HG03342 (cell line): ENCODE results near the gene BCAT1.
"Not testable (repeated sequence)": the region's sequence is repeated elsewhere in the genome, so short reads cannot be mapped to it uniquely, and the experiment has no call there.

Experiments
- ATAC-seq: cut with Tn5 transposase; IDR thresholded peaks from one replicate; pipeline ENCODE4 v1.9.1; 2021; ENCODE audit warnings: mild to moderate bottlenecking, moderate library complexity; ENCODE audit not compliant: unreplicated experiment

BCAT1 gene

DNA sequence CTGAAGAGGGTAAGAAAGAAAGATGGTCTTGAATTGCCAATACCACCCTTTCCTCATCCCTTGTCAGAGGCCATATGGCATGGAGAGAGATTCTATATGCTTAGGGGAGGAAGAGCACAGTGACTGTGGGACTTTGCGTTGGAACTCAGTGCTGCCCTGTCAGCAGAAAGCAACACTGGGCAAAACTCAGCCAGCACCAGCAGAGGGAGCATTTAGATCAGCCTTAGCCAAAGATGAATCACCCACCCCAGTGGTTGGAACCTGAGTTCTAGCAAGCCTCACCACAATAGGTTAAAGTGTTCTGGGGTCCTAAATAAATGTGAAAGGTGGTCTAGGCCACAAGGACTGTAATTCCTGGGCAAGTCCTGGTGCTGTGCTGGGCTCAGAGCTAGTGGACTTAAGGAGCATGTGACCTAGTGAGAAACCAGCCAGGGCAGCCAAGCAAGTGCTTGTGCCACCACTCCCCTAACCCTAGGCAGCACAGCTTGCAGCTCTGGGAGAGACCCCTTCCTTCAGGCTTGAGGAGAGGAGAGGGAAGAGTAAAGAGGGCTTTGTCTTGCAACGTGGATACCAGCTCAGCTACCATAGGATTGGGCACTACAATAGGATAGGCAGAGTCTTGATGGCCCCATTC lies 11.4 kb upstream of the BCAT1 start:
- peak; percentile 85 for ATAC-seq

DNA sequence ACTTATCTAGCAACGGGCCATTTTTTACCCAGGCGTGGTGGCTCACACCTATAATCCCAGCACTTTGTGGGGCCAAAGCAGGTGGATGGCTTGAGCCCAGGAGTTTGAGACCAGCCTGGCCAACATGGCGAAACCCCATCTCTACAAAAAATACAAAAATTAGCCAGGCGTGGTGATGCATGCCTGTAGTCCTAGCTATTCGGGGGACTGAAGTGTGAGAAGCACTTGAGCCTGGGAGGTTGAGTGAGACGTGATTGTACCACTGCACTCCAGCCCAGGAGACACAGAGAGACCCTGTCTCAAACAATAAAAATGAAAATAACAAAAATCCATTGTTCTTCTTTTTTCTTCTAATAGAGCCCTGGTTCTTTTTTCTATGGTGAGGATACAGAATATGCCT lies 7.5 kb upstream of the BCAT1 start:
- ATAC-seq: not testable (repeated sequence)

DNA sequence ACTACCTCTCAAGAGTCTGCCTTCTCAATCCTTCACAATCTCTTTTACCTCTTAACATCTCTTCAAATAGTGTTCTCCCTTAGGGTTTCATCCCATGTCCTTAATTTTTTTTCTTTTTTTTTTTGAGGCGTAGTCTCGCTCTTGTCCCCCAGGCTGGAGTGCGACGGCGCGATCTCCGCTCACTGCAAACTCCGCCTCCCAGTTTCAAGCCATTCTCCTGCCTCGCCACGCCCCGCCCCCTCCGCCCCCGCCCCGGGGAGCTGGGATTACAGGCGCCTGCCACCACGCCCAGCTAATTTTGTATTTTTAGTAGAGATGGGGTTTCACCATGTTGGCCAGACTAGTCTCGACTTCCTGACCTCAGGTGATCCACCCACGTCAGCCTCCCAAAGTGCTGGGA lies 7.0 kb upstream of the BCAT1 start:
- no peak for ATAC-seq

DNA sequence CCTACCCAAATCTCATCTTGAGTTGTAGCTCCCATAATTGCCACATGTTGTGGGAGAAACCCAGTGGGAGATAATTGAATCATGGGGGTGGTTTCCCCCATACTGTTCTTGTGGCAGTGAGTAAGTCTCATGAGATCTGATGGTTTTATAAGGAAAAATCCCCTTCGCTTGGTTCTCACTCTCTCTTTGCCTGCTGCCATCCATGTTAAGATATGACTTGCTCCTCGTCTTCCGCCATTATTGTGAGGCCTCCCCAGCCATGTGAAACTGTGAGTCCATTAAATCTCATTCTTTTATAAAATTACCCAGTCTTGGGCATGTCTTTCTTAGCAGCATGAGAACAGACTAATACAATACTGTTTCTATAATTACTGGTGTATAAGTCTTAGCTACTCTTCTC lies 6.5 kb upstream of the BCAT1 start:
- no peak for ATAC-seq

DNA sequence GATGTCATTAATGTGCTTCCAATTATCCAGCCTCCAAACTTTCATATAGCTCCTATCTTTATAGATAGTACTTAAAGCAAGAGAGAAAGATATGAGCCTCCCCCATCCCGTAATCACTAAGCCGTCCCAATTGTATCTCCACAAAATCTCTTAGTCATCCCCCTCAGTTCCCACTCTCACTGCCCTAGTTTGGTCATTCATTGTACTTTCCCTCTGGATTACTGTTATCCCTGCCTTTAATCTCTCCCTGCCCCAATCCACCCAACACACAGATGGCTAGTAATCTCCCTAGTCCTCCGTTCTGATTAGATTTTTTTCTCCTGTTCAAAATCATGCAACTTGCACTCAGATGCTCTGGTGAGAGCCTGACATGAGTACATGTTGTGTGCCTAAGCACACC lies 5.4 kb upstream of the BCAT1 start:
- no peak for ATAC-seq

DNA sequence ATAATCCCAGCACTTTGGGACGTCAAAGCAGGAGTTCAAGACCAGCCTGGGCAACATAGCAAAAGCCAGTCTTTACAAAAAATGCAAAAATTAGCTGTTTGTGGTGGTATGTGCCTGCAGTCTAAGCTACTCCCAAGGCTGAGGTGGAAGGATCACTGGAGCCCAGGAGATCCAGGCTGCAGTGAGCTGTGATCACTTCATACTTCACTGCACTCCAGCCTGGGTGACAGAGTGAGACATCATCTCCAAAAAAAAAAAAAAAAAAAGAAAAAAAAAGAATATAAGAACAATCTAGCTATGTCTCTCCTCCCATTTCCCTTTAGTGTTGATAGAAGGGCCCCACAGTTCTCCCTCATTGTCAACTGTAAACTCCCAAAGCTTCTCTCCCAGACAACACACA lies 3.5 kb upstream of the BCAT1 start:
- peak; percentile 4 for ATAC-seq

DNA sequence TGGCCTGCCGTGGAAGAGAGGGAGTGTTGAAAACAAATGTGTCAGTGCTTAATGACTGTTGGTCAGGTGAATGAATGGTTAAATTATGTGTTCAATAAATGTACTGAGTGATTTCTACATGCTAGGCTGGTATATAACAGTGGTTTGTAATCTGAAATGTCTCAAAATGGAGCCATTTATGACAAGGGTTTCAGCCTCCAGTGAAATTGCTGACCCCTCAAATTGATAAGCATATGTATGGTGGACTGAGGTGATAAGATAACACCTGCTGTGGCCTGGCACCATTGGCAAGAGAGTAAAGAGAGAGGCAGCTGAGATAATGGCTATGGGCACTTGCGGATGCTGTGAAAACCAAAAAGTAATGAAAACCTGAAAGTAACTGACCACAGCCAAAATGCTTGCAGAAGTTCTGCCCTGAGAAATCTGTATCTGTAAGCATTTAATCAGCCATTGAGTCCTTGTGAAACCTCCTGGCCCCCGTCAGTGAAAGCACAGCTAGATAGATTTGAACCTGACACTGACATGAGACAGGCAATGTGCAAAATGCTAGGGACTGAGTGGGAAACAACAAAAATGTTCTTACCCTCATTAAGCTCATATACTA lies 1.4 kb upstream of the BCAT1 start:
- no peak for ATAC-seq

DNA sequence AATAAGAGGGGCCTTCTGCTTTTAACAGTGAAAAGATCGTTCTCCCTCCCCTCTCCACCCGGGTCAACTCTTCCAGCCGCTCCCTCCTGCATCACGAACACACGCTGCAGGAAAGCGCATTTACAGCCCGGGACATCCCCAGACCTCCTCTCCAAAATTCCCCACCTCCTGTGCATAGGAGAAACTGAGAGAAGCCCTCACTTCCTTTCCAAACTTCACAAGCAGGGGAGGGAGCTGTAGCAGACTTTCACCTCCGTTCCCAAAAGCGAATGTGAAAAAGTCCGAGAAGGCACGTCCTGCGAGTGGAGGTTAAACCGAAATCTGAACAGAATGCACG lies 513 bp downstream of the BCAT1 start:
- ATAC-seq: no peak

DNA sequence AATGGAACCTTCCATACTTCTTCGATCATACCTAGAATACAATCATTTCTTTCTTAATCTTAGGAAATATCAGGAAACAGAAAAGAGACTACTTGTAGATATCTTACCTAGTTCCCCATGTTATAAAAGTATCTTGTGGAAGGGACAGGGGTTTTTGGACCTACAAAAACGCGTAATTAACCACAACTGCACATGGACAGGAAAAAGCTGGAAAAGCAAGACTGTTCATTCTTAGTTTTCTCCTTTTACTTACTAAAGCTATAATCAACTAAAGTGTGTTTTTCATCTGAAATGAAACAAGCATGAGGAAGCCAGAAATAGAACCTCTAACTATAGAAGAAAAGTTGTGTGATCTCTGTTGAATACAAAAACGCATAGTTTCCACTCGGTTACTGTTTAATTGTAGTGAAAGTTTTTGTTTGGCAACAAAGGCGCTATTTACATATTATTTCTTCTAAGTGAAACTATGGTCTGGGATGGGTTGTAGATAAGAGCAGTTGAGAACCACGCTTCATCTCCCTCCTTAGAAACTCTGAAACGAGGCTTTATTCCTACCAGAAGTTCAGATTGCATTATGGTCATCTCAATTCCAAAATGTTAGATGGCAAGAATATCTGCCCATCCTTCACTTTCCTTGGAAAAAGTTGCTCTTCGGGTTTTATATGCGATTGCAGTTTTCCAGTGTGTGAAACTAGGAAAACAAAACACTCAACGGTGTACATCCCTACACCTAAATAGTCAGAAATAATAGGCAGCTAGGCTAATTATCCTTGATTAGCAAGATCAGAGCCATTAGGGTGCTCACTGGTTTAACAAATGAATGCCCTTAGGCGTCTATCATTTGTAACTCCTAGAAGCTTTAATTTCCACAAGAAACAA lies 1.1 kb downstream of the BCAT1 start:
- ATAC-seq: no peak

DNA sequence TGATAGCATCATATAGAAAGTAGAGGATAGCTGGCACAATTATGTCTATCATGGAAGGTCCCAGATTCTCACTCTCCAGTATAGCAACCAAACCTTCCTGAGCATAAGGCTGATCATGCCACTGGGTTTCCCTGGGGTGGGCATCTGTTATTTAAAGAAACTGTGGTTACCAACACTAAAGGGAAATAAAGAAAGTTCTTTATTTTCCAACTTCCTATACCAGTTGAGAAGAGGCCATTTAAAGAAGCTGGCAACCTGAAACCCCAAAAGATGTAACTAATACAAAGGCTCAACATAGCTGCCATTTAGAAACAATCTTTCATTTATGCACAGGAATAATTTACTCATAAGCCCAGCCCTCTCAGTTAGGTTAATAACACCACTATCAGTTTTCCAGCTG lies 3.1 kb downstream of the BCAT1 start:
- ATAC-seq: no peak

DNA sequence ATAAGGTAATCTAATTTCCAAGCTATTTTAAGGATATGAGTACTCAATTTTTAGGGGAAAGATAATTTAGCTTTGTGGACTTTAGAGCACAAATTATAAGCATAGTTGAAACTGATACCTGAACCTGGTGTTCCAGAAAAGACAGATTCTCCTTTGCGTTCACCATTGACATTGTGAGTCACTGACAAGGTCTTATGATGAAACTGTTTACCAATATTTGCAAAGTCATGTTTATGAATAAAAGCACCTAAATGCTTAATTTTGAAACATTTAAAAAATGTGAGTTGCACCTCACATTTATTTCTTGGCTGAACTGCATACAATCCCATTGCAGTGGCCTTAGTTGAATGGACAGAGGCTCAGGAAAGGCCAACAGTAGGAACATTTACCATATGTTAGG lies 3.9 kb downstream of the BCAT1 start:
- ATAC-seq: no peak

DNA sequence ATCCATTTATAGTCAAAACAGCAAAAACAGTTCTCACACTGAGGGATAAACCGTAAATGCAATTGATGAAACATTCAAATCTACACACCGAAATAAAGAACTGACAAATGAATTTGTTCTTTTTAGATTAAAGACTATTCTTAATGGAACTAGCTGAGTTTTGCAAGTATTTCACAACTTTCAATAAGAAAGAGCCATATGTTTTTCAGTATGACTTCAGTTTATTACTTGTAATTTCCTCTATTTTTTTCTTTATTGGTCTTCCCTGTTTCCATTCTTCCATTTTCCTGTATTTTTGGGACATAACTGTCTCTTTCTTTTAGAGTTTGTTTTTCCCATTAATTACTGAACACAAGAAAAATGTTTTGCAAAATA lies 4.3 kb downstream of the BCAT1 start:
- no peak for ATAC-seq

DNA sequence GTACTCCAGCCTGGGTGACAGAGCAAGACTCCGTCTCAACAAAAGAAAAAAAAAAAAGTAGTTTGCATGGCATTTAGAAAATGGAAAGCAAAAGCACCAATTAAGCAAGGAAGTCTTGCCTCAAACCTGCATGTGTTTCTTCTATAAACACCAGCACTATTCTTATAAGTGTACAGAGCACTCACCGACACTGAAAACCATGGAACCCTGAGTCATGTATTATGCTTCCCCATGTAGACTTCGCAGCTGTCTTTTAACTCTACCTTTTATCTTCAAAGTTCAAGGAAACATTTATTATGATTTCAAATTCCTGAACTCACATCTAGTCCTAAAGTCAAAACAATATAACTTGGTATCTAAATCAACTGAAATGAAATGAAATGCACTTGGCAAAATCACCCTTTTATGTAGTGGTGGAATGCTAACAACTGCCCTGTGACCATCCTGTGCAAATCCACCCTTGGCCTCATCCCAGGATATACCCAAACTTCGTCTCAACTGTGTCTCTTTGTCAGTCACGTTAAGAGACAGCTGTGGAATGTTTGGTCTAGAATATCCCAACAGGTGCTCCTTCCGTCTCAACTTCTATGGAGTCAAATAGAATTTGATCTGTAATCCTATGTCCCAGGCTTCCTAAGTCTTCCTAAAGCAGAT lies 4.8 kb downstream of the BCAT1 start:
- ATAC-seq: no peak

DNA sequence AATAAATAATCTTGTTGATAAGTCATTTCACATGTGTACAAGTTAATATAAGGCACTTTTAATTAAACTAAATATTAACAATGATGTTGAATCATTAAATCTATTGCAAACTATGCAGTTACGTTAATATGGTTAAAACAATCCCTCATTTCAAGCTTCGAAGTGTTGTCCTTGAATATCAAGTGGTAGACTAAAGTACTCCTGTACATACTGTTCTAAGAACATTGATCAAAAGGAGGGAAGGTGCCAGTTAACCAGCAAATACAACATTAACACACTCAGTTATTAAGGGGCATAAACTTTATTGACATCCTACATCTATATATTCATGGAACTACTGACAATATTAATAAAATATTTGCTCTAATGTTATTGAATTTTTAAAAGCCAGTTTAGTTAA lies 8.7 kb downstream of the BCAT1 start:
- no peak for ATAC-seq

DNA sequence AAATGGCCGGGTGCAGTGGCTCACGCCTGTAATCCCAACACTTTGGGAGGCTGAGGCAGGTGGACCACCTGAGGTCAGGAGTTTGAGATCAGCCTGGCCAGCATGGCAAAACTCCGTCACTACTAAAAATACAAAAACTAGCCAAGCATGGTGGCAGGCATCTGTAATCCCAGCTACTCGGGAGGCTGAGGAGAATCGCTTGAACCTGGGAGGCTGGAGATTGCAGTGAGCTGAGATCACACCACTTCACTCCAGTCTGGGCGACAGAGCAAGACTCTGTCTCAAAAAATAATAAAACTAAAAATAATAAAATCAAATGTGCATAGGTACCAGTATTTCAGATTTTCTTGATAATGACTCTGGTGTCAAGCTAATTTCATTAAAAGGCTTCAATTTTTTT lies 9.3 kb downstream of the BCAT1 start:
- ATAC-seq: not testable (repeated sequence)

DNA sequence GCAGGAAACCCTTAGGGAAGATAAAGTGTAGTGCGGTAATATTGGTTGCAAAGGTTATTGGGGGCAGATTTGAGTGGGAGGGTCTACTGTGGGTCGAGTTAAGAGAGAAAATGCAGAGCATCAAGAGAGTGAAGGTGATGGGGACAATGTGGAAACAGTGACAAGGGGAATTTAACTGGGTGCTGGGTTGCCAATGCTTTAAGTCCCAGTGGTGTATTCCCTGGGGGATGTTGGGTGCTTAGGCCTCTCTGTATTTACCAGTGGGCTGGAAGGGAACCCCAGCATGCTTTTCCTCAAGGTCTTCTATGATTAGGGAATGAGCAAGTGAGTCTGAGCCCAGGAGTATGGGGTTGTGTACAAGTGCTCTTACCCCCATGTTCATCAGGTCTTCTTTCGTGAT lies 10.6 kb downstream of the BCAT1 start:
- ATAC-seq: no peak

DNA sequence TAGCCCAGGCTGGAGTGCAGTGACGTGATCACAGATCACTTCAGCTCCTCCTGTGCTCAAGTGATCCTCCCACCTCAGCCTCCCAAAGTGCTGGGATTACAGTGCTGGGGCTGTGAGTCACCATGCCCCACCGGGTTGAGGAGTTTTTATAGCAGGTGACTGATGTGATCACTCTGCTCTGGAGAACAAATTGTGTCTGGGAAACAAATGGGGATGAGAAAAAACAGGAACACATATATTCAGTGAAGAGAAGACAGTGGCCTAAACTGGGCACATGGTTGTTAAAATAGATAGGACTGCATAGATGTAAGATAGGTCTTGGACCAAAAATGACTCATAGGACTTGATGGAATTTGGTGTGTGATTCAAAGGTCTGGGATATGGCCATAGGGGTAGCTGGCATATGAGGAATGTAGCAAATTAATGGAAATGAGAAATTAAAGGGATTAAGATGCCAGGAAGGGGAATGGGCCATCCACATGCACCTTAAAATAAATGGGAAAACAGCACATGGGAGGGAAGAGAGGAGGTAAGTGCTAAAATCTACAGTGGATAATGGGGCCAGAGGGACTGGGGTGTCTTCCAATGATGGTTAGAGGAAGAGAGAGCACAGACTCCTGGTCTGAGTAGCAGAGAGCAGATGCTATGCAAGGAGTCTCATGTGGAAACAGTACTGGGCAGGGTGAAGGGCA lies 11.2 kb downstream of the BCAT1 start:
- ATAC-seq: no peak

DNA sequence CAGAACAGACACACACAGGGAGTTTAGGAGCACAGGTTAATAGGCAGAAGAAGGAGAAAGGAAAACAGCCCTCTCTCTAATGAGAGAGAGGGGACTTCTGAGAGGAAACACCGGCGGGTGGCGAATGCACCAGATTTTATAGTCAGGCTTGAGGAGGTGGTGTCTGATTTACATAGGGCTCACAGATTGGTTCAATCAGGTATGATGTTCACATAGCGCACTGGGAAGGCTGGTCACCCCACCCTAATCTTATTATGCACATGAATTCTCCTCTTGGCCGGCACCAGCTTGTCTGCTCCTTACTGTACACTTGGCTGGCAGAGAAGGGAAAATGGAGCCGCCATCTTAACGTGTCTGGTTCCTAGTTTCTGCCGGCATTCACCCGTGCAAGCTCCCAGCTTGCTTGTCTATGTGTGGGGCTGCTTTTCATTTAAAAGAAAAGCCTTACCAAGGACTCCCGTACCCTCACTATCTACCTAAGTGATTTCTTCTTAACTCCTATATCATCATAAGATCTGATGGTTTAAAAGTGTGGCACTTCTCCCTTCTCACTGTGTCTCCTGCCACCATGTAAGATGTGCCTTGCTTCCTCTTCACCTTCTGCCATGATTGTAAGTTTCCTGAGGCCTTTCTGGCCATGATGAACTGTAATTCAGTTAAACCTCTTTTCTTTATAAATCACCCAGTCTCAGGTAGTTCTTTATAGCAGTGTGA lies 15.1 kb downstream of the BCAT1 start:
- ATAC-seq: no peak

DNA sequence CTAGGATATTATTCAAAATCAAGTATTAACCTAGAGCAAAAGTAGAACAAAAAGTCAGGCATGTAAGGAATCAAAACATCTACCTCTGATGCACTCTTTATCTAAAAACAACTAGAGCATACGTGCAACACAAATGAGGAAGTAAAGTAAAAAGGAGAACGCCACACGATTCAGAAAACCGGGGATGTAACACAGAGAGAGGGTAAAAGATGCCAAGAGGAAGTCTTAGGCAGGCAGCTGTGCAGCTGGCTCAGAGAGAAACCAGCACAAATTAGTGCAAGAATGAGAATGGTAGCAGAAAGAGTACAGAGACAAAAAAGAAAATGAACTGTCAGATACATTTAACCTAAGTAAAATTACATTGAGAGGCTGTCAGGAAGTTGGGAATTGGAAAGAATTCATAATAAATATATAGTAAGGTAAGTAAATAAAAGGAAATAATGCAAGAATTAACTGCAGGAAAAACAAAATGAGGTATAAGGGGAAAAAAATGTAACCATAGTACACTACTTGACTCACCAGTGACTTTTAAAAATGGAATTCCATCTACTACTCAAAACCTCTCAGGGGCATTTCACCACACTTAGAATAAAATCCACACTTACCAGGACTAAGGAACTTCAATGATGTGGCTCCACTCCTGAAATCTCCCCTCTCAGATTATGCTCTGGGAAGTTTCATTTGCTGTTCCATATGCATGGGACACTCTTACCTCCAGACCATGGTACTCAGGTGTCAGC lies 17.1 kb downstream of the BCAT1 start:
- ATAC-seq: peak; percentile 89

DNA sequence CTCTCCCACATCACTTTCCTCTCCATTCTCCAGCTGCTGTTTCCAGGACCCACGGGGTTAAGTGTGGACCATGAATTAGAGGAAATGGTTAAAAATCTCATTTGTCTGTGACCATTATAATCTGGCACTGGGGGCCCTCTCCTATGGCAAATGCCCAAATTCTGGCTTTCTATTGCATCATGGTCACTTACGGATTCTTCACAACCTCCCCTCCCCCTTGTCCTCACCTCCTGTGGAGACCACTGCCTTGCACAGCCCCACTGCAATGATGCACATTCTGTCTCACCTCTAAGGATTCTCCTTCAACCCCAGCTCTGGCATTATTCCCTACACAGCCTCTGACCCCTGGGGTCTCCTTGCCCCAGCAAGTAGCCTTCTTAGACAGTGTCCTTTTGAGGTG lies 18.9 kb downstream of the BCAT1 start:
- no peak for ATAC-seq
